Liver (tissue), 10 donors: ENCODE measurements around the gene GNG4. TPM values are rescaled to one million over a fixed set of nuclear protein-coding genes. Genes with fewer than 3 reads are reported as not detected.

Experiments
- DNase-seq: peaks from one replicate; pipeline ENCODE4 v3.0.0-alpha.2; 2017; ENCODE audit warnings: low spot score
- H3K27ac ChIP-seq, 2 donors: one replicate each; pipeline ENCODE4 v1.7.0; 2013; ENCODE audit warnings: inconsistent platforms in 2 of 2, low read length in 2 of 2, control low read depth in 1 of 2, low read depth in 1 of 2, mild to moderate bottlenecking in 1 of 2
- H3K27me3 ChIP-seq, 4 donors: one replicate each; pipeline versions ENCODE4 v1.6.1 to v1.7.0; 2013; ENCODE audit warnings: low read length in 3 of 4, inconsistent platforms in 1 of 4, mild to moderate bottlenecking in 1 of 4, moderate library complexity in 1 of 4; ENCODE audit not compliant: control insufficient read depth in 4 of 4, insufficient read depth in 4 of 4
- H3K36me3 ChIP-seq, 4 donors: one replicate each; pipeline versions ENCODE4 v1.6.1 to v1.7.0; 2013; ENCODE audit warnings: low read length in 3 of 4, mild to moderate bottlenecking in 3 of 4, low read depth in 1 of 4, moderate library complexity in 1 of 4; ENCODE audit not compliant: control insufficient read depth in 4 of 4, insufficient read depth in 3 of 4
- H3K4me1 ChIP-seq, 4 donors: one replicate each; pipeline versions ENCODE4 v1.6.1 to v1.7.0; 2013; ENCODE audit warnings: low read length in 3 of 4, mild to moderate bottlenecking in 3 of 4, moderate library complexity in 1 of 4; ENCODE audit not compliant: control insufficient read depth in 4 of 4, insufficient read depth in 4 of 4
- H3K4me3 ChIP-seq, 3 donors: one replicate each; pipeline versions ENCODE4 v1.6.1 to v1.7.0; 2013; ENCODE audit warnings: low read length in 3 of 3, control low read depth in 1 of 3, low read depth in 1 of 3, mild to moderate bottlenecking in 1 of 3
- H3K9ac ChIP-seq, 2 donors: one replicate each; pipeline ENCODE4 v1.7.0; 2013; ENCODE audit warnings: low read length in 2 of 2, mild to moderate bottlenecking in 2 of 2, moderate library complexity in 2 of 2, control low read depth in 1 of 2, low read depth in 1 of 2
- H3K9me3 ChIP-seq, 4 donors: one replicate each; pipeline versions ENCODE4 v1.6.1 to v1.7.0; 2013; ENCODE audit warnings: low read length in 3 of 4; ENCODE audit not compliant: control insufficient read depth in 4 of 4
- RXRA ChIP-seq, 2 donors: IDR thresholded peaks; 2 replicates each; pipeline ENCODE4 v1.6.1; 2017 to 2018; ENCODE audit warnings: antibody characterized with exemption in 2 of 2, mild to moderate bottlenecking in 1 of 2
- WGBS: extraction: QIAGEN DNeasy Blood & Tissue Kit; methylation state at CpG from one replicate; pipeline ENCODE4 v1.1.7; 2013; 5-methylcytosine and 5-hydroxymethylcytosine counted together
- polyA plus RNA-seq, 2 donors: library from polyadenylated mRNA; stranded (reverse) in 1 of 2; unstranded in 1 of 2; fragments of 200-250 nt in 1 of 2; fragments of >200 nt in 1 of 2; fragmentation: Nextera tagmentation in 1 of 2; extraction: Ambion mirVana in 1 of 2; gene quantifications; one replicate each; pipeline versions ENCODE4 v1.2.1 to v1.2.3, GENCODE V29; 2013 to 2015
- small RNA-seq: library from RNA; depleted of rRNA; stranded (forward); fragments of <200 nt; gene quantifications from one replicate; pipeline ENCODE3, GENCODE V24; 2014
- total RNA-seq, 2 donors: library from RNA; depleted of rRNA; stranded (reverse); fragments of >200 nt; gene quantifications; one replicate each; pipeline ENCODE4 v1.2.3, GENCODE V29; 2014
- donor health status: healthy.
- donor health status: healthy.
- donor health status: healthy.
- donor health status: healthy.
- donor health status: healthy.

GNG4 gene
- total and polyA plus RNA-seq, 4 donors: 0.65 TPM; not detected in 3

GRCh38 chr1:235500971-235501540 lies 148.5 kb downstream of the GNG4 start:
- Histone ChIP-seq H3K9ac (no peak overlapping the region), H3K4me1 (peaks cover 4 to 17% (median 8%) of the 10 kb centered on the region in 4 donors), H3K27me3 (no peaks in the 10 kb centered on the region), H3K4me3 (no peak overlapping the region), H3K9me3 (no peaks in the 10 kb centered on the region), H3K27ac (no peak overlapping the region), H3K36me3 (no peaks in the 10 kb centered on the region)
- TF ChIP-seq RXRA (IDR thresholded peaks at IDR 0.05): no peak
- WGBS: 91% methylated on average over 5 of the region's 5 CpGs
- no peak for DNase-seq

Small RNA genes lying within 50 kb of the gene (small RNA-seq; reads per million reads assigned to genes)
- gene MTCO3P46 (not detected), gene MTND4LP21 (not detected)

Other genes starting within 250 kb of the GNG4 start
- 10 to 100 TPM; 10.5 to 20.7 TPM for gene B3GALNT2, start 145.3 kb downstream of the GNG4 start, total RNA-seq
- 1 to 10 TPM; 2.3 to 3.7 TPM for gene B3GALNT2, start 145.3 kb downstream of the GNG4 start, polyA plus RNA-seq
- 10 to 100 TPM; 19.9 to 45.9 TPM for gene LYST, start 217.1 kb upstream of the GNG4 start, total RNA-seq
- 1 to 10 TPM; 3.4 to 8.4 TPM for gene LYST, start 217.1 kb upstream of the GNG4 start, polyA plus RNA-seq